Caco-2 (cell line): ENCODE data around the gene ATP5MK. TPM values are rescaled to one million over a fixed set of nuclear protein-coding genes. Genes with fewer than 3 reads are reported as not detected.

Source experiments
- BruUV-seq: library from RNA; stranded (reverse); fragments of 400-500 nt; replicated peaks from 2 replicates; lab custom pipeline; 2021; lab: Mats Ljungman, UMichigan
- CTCF ChIA-PET: fragments of 300-600 bp; sonication (Branson Sonifier 250); formaldehyde crosslinking; loops from one replicate; lab custom pipeline; 2022; ENCODE audit warnings: antibody characterized with exemption; lab: Charles Lee
- POLR2A ChIA-PET: fragments of 300-600 bp; sonication (Branson Sonifier 250); formaldehyde crosslinking; loops from one replicate; lab custom pipeline; 2022; ENCODE audit warnings: antibody characterized with exemption; lab: Charles Lee
- DNase-seq, 2 experiments: peaks; one replicate each; pipeline versions ENCODE4 v3.0.0 to v3.0.0-alpha.2; 2020 to 2022
- H3K27me3 ChIP-seq: replicated peaks from 2 replicates; pipeline ENCODE4 v1.6.0; 2011; ENCODE audit warnings: low read length; ENCODE audit not compliant: control insufficient read depth, insufficient read depth
- H3K36me3 ChIP-seq: 2 replicates; pipeline ENCODE4 v1.5.1; 2011; ENCODE audit warnings: low read length; ENCODE audit not compliant: control insufficient read depth, insufficient read depth
- H3K4me1 ChIP-seq: fragments of 250-450 bp; sonication (Bioruptor Pico); 2 replicates; pipeline ENCODE4 v1.5.1; 2020; ENCODE audit warnings: mild to moderate bottlenecking
- H3K4me3 ChIP-seq: 2 replicates; pipeline ENCODE4 v1.5.1; 2011; ENCODE audit warnings: low read depth, mild to moderate bottlenecking, control low read depth, low read length
- H3K9me3 ChIP-seq: fragments of 250-450 bp; sonication (Bioruptor Pico); 2 replicates; pipeline ENCODE4 v1.5.1; 2020; ENCODE audit warnings: mild to moderate bottlenecking, moderate library complexity
- H3K27ac Mint-ChIP-seq: one replicate; pipeline ENCODE4 v1.8.0; 2022; ENCODE audit warnings: mixed read lengths; ENCODE audit not compliant: unreplicated experiment
- H3K27me3 Mint-ChIP-seq: one replicate; pipeline ENCODE4 v1.8.0; 2022; ENCODE audit warnings: mixed read lengths; ENCODE audit not compliant: insufficient read depth, unreplicated experiment
- H3K36me3 Mint-ChIP-seq: one replicate; pipeline ENCODE4 v1.8.0; 2022; ENCODE audit warnings: mild to moderate bottlenecking, mixed read lengths; ENCODE audit not compliant: insufficient read depth, unreplicated experiment
- H3K4me1 Mint-ChIP-seq: one replicate; pipeline ENCODE4 v1.8.0; 2022; ENCODE audit warnings: low read depth, mixed read lengths; ENCODE audit not compliant: unreplicated experiment
- H3K4me3 Mint-ChIP-seq: one replicate; pipeline ENCODE4 v1.8.0; 2022; ENCODE audit warnings: mild to moderate bottlenecking, moderate library complexity, mixed read lengths; ENCODE audit not compliant: unreplicated experiment
- H3K9me3 Mint-ChIP-seq: one replicate; pipeline ENCODE4 v1.8.0; 2022; ENCODE audit warnings: mixed read lengths; ENCODE audit not compliant: unreplicated experiment
- CTCF ChIP-seq, 2 experiments: fragments of 200-600 bp in 1 of 2; IDR thresholded peaks; 1 replicate in 1 of 2; 2 replicates in 1 of 2; pipeline versions ENCODE4 v1.5.1 to v1.8.0; 2011 to 2022; ENCODE audit warnings: antibody characterized with exemption in 1 of 2, control low read depth in 1 of 2, inconsistent platforms in 1 of 2, low read depth in 1 of 2, low read length in 1 of 2, mild to moderate bottlenecking in 1 of 2, moderate library complexity in 1 of 2; ENCODE audit not compliant: insufficient read depth in 1 of 2, severe bottlenecking in 1 of 2, unreplicated experiment in 1 of 2
- intact Hi-C: fragments of 100-400 bp; cut with micrococcal nuclease; formaldehyde crosslinking; loops from one replicate; pipeline ENCODE4 v1.10.0; 2022; ENCODE audit not compliant: unreplicated experiment
- total RNA-seq: library from RNA; stranded (reverse); gene quantifications from 2 replicates; pipeline ENCODE4 v1.2.3, GENCODE V29; 2022

Gene ATP5MK
- total RNA-seq, 1 experiment from 2014 or later, result 340 TPM

GRCh38 chr10:103443475-103444185 lies 47.4 kb upstream of the ATP5MK start:
- Mint-ChIP-seq H3K27ac (no peak overlapping the region), H3K9me3 (no peaks in the 10 kb centered on the region), H3K36me3 (peaks cover 70% of the 10 kb centered on the region), H3K27me3 (no peaks in the 10 kb centered on the region), H3K4me3 (no peak overlapping the region), H3K4me1 (no peaks in the 10 kb centered on the region)
- Histone ChIP-seq H3K9me3 (no peaks in the 10 kb centered on the region), H3K36me3 (peaks cover 8% of the 10 kb centered on the region), H3K4me1 (no peaks in the 10 kb centered on the region), H3K27me3 (no peaks in the 10 kb centered on the region), H3K4me3 (no peak overlapping the region)
- no TSS peak for BruUV-seq
- TF ChIP-seq CTCF (IDR thresholded peaks at IDR 0.05; ENCODE audit: insufficient read depth in 1 of 2, low read depth in 1 of 2, low read length in 1 of 2, severe bottlenecking in 1 of 2, unreplicated experiment in 1 of 2), result no peak
- intact Hi-C loops, result no loop called here
- DNase-seq, result no peak
- CTCF ChIA-PET, result no interaction called here
- POLR2A ChIA-PET, result no interaction called here

GRCh38 chr10:103442031-103442461 lies 45.8 kb upstream of the ATP5MK start:
- H3K4me1 ChIP-seq, result no peaks in the 10 kb centered on the region
- H3K36me3 ChIP-seq, result peaks cover 8% of the 10 kb centered on the region
- ChIA-PET POLR2A (no interaction called here), CTCF (interaction anchor here (0.5 kb wide), 1 partner anchor 21 kb away, joined by 3 read pairs; no protein-coding TSS in a partner anchor)
- TF ChIP-seq CTCF (IDR thresholded peaks at IDR 0.05; ENCODE audit: insufficient read depth in 1 of 2, low read depth in 1 of 2, low read length in 1 of 2, severe bottlenecking in 1 of 2, unreplicated experiment in 1 of 2), result no peak
- Mint-ChIP-seq H3K27ac (no peak overlapping the region), H3K27me3 (no peaks in the 10 kb centered on the region), H3K36me3 (peaks cover 83% of the 10 kb centered on the region), H3K9me3 (no peaks in the 10 kb centered on the region), H3K4me3 (no peak overlapping the region), H3K4me1 (no peaks in the 10 kb centered on the region)
- intact Hi-C loops, result no loop called here
- H3K4me3 ChIP-seq, result no peak overlapping the region
- no TSS peak for BruUV-seq
- no peaks in the 10 kb centered on the region for H3K9me3 ChIP-seq
- H3K27me3 ChIP-seq, result no peaks in the 10 kb centered on the region
- no peak for DNase-seq

DNA sequence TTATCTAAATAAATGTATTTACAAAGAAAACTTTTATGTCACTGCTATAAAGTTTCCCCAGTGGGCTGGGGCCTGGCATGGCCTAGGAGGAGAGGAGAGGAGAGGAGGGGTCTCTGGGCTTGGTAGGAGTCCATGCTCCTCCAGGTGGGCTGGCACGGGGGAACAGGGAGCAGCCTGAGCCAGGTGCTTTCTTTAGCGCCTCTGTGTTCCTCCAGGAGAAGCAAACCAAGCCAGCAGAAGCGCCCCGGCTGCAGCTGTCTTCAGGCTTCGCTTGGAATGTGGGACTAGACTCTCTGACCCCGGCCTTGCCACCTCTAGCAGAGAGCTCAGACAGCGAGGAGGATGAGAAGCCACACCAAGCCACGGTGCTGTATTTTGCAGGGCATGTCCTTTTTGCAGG lies 45.3 kb upstream of the ATP5MK start:
- H3K9me3 ChIP-seq, result no peaks in the 10 kb centered on the region
- Mint-ChIP-seq H3K36me3 (peaks cover 88% of the 10 kb centered on the region), H3K27ac (no peak overlapping the region), H3K27me3 (no peaks in the 10 kb centered on the region), H3K4me3 (no peak overlapping the region), H3K9me3 (no peaks in the 10 kb centered on the region), H3K4me1 (no peaks in the 10 kb centered on the region)
- no peak for TF ChIP-seq CTCF (IDR thresholded peaks at IDR 0.05; ENCODE audit: insufficient read depth in 1 of 2, low read depth in 1 of 2, low read length in 1 of 2, severe bottlenecking in 1 of 2, unreplicated experiment in 1 of 2)
- no TSS peak for BruUV-seq
- peaks cover 8% of the 10 kb centered on the region for H3K36me3 ChIP-seq
- intact Hi-C loops, result no loop called here
- H3K4me1 ChIP-seq, result no peaks in the 10 kb centered on the region
- H3K27me3 ChIP-seq, result no peaks in the 10 kb centered on the region
- ChIA-PET POLR2A (no interaction called here), CTCF (no interaction called here)
- no peak overlapping the region for H3K4me3 ChIP-seq
- no peak for DNase-seq
